Endothelial cell of umbilical vein (primary cell): ENCODE results near the gene KLHL26. TPM values are rescaled to one million over a fixed set of nuclear protein-coding genes. Genes with fewer than 3 reads are reported as not detected.

ENCODE experiments used
- BruUV-seq: library from RNA; stranded (reverse); fragments of 400-500 nt; replicated peaks from 2 replicates; lab custom pipeline; 2021; lab: Mats Ljungman, UMichigan
- CTCF ChIA-PET: fragments of 300-600, 350-600 bp; sonication (Branson Sonifier 250); formaldehyde crosslinking; loops from one replicate; lab custom pipeline; 2021; ENCODE audit warnings: antibody characterized with exemption, inconsistent platforms; lab: Charles Lee
- POLR2A ChIA-PET: fragments of 300-600, 350-600 bp; sonication (Branson Sonifier 250); formaldehyde crosslinking; loops from one replicate; lab custom pipeline; 2021; ENCODE audit warnings: antibody characterized with exemption, inconsistent platforms; lab: Charles Lee
- DNase-seq: peaks from one replicate; pipeline ENCODE4 v3.0.0-alpha.2; 2011; ENCODE audit warnings: low read depth, low spot score
- FAIRE-seq: peaks from 2 replicates; lab custom pipeline; 2011; peaks lifted over from hg19 to GRCh38; lab: Jason Lieb, UNC
- H2AFZ ChIP-seq: 2 replicates; pipeline ENCODE4 v1.6.0; 2012; ENCODE audit warnings: low read depth, low read length, control low read depth, inconsistent platforms
- H3K27ac ChIP-seq: 2 replicates; pipeline ENCODE4 v1.5.1; 2011; ENCODE audit warnings: low read depth, mild to moderate bottlenecking, control low read depth, low read length, moderate library complexity; ENCODE audit not compliant: insufficient read depth
- H3K27me3 ChIP-seq, 2 experiments: 2 replicates each; pipeline versions ENCODE4 v1.6.0 to v1.6.1; 2011; ENCODE audit warnings: low read length in 2 of 2, mixed read lengths in 1 of 2; ENCODE audit not compliant: control insufficient read depth in 2 of 2, insufficient read depth in 2 of 2
- H3K36me3 ChIP-seq, 2 experiments: 2 replicates in 1 of 2; 3 replicates in 1 of 2; pipeline ENCODE4 v1.5.1; 2011; ENCODE audit warnings: low read length in 2 of 2, mild to moderate bottlenecking in 1 of 2, moderate library complexity in 1 of 2; ENCODE audit not compliant: control insufficient read depth in 2 of 2, insufficient read depth in 2 of 2; ENCODE audit errors: extremely low read depth in 1 of 2
- H3K4me1 ChIP-seq: 3 replicates; pipeline ENCODE4 v1.5.1; 2011; ENCODE audit warnings: mild to moderate bottlenecking, low read length; ENCODE audit not compliant: control insufficient read depth, insufficient read depth; ENCODE audit errors: extremely low read depth
- H3K4me2 ChIP-seq: 2 replicates; pipeline ENCODE4 v1.6.1; 2011; ENCODE audit warnings: low read length, control low read depth, mixed read lengths; ENCODE audit not compliant: insufficient read depth
- H3K4me3 ChIP-seq, 3 experiments: fragments of 200-600 bp in 1 of 3; sonication (generic), shearing (Covaris generic) in 1 of 3; replicated peaks in 1 of 3; 2 replicates each; pipeline ENCODE4 v1.5.1; 2011 to 2016; ENCODE audit warnings: control low read depth in 3 of 3, low read length in 3 of 3, mild to moderate bottlenecking in 2 of 3, inconsistent platforms in 1 of 3, low read depth in 1 of 3, moderate library complexity in 1 of 3; ENCODE audit not compliant: insufficient read depth in 1 of 3
- H3K79me2 ChIP-seq: 2 replicates; pipeline ENCODE4 v1.6.0; 2012; ENCODE audit warnings: low read length, inconsistent platforms; ENCODE audit not compliant: control insufficient read depth, insufficient read depth
- H3K9ac ChIP-seq: replicated peaks from 2 replicates; pipeline ENCODE3; 2011; ENCODE audit warnings: low read length, control low read depth; ENCODE audit not compliant: insufficient read depth; ENCODE audit errors: extremely low read depth
- H3K9me1 ChIP-seq: replicated peaks from 3 replicates; pipeline ENCODE4 v1.6.0; 2011; ENCODE audit warnings: mild to moderate bottlenecking, low read length; ENCODE audit not compliant: control insufficient read depth, insufficient read depth; ENCODE audit errors: extremely low read depth
- H3K9me3 ChIP-seq: replicated peaks from 2 replicates; pipeline ENCODE4 v1.5.1; 2012; ENCODE audit warnings: low read length, inconsistent platforms; ENCODE audit not compliant: control insufficient read depth, insufficient read depth
- H4K20me1 ChIP-seq: replicated peaks from 2 replicates; pipeline ENCODE3; 2011; ENCODE audit warnings: mild to moderate bottlenecking, low read length; ENCODE audit not compliant: control insufficient read depth, insufficient read depth; ENCODE audit errors: extremely low read depth
- CTCF ChIP-seq, 2 donors: IDR thresholded peaks; 1 replicate in 1 of 2; 2 replicates in 1 of 2; pipeline ENCODE4 v1.5.1; 2011; ENCODE audit warnings: low read length in 2 of 2, mild to moderate bottlenecking in 2 of 2, moderate library complexity in 2 of 2, control low read depth in 1 of 2, inconsistent platforms in 1 of 2, low read depth in 1 of 2; ENCODE audit not compliant: insufficient read depth in 1 of 2; ENCODE audit errors: extremely low read depth in 1 of 2
- EZH2 ChIP-seq: IDR thresholded peaks from 2 replicates; pipeline ENCODE4 v1.6.1; 2012; ENCODE audit warnings: borderline replicate concordance, low read depth, mild to moderate bottlenecking, moderate library complexity, low read length, inconsistent platforms; ENCODE audit not compliant: severe bottlenecking
- MYC ChIP-seq: IDR thresholded peaks from one replicate; pipeline ENCODE4 v1.6.1; 2011; ENCODE audit warnings: mild to moderate bottlenecking, low read depth, low read length
- POLR2A ChIP-seq: IDR thresholded peaks from 2 replicates; pipeline ENCODE4 v1.6.1; 2012; ENCODE audit warnings: low read depth, mild to moderate bottlenecking, control low read depth, low read length
- dilution Hi-C: fragments of 300-500 bp; cut with MboI; formaldehyde crosslinking; loops from one replicate; pipeline ENCODE4 v1.15.0; 2019; ENCODE audit warnings: low sequenced_read_pairs; ENCODE audit not compliant: extremely low pct_ligation_motif_present
- intact Hi-C: fragments of 100-400 bp; cut with micrococcal nuclease; formaldehyde crosslinking; loops from one replicate; pipeline ENCODE4 v1.10.0; 2022
- polyA plus RNA-seq, 4 experiments: library from polyadenylated mRNA; depleted of rRNA in 3 of 4; stranded (reverse) in 3 of 4; unstranded in 1 of 4; fragments of >200 nt; gene quantifications; 2 replicates each; pipeline versions ENCODE4 v1.2.1 to v1.2.3, GENCODE V29; 2011 to 2012; ENCODE audit warnings: missing spikeins in 1 of 4
- total RNA-seq: library from RNA; stranded (reverse); gene quantifications from 2 replicates; pipeline ENCODE4 v1.2.3, GENCODE V29; 2021

KLHL26 gene
- total and polyA plus RNA-seq, 2 donors (not counting 3 experiments of a cell fraction or from before 2014, with no cell fraction given), result 2.4 to 6.2 TPM

GRCh38 chr19:18704054-18704453 lies 67.2 kb downstream of the KLHL26 start:
- Histone ChIP-seq H3K4me2 (no peak overlapping the region), H4K20me1 (no peaks in the 10 kb centered on the region), H3K9me1 (no peaks in the 10 kb centered on the region), H3K79me2 (no peaks in the 10 kb centered on the region), H3K36me3 (no peaks in the 10 kb centered on the region), H3K9ac (no peak overlapping the region), H3K27ac (no peak overlapping the region), H3K9me3 (no peaks in the 10 kb centered on the region), H3K4me1 (peaks cover 3% of the 10 kb centered on the region), H2AFZ (no peak overlapping the region), H3K27me3 (no peaks in the 10 kb centered on the region), H3K4me3 (no peak overlapping the region)
- POLR2A ChIA-PET, result no interaction called here
- no peak for DNase-seq
- no peak for FAIRE-seq
- dilution Hi-C loops (no loop called here), intact Hi-C loops (no loop called here)
- TF ChIP-seq EZH2 (no peak), MYC (no peak), CTCF (IDR thresholded peaks at IDR 0.05; ENCODE audit: extremely low read depth in 1 of 2, insufficient read depth in 1 of 2, low read depth in 1 of 2, low read length in 2 of 2) (no peak)
- no TSS peak for BruUV-seq
- CTCF ChIA-PET, result no interaction called here

- no peaks in the 10 kb centered on the region for H3K9me1 ChIP-seq
- no peaks in the 10 kb centered on the region for H3K79me2 ChIP-seq
- POLR2A ChIA-PET, result no interaction called here
These were observed 68.1 kb downstream of the KLHL26 start for GRCh38 chr19:18704971-18705370.

More at GRCh38 chr19:18704971-18705370, 68.1 kb downstream of the KLHL26 start:
- TF ChIP-seq POLR2A, result no peak
- H3K9ac ChIP-seq, result no peak overlapping the region
- FAIRE-seq (no peak), DNase-seq (no peak)
- H4K20me1 ChIP-seq, result no peaks in the 10 kb centered on the region
- no TSS peak for BruUV-seq
- H3K4me1 ChIP-seq, result peaks cover 3% of the 10 kb centered on the region
- H2AFZ ChIP-seq, result no peak overlapping the region
- no peak overlapping the region for H3K27ac ChIP-seq
- intact Hi-C loops (no loop called here), dilution Hi-C loops (no loop called here)
- CTCF ChIA-PET, result no interaction called here
- no peak overlapping the region for H3K4me2 ChIP-seq
- no peak overlapping the region for H3K4me3 ChIP-seq
- H3K36me3 ChIP-seq, result no peaks in the 10 kb centered on the region
- H3K9me3 ChIP-seq, result no peaks in the 10 kb centered on the region
- H3K27me3 ChIP-seq, result no peaks in the 10 kb centered on the region
